Ovary (tissue), 10 donors: ENCODE results near the gene CCDC7. TPM values are rescaled to one million over a fixed set of nuclear protein-coding genes. Genes with fewer than 3 reads are reported as not detected.
"Not testable (repeated sequence)": the region's sequence is repeated elsewhere in the genome, so short reads cannot be mapped to it uniquely, and the experiment has no call there.

Experiments
- DNase-seq, 5 donors: peaks; one replicate each; pipeline ENCODE4 v3.0.0-alpha.2; 2019 to 2020
- H3K27ac ChIP-seq, 2 donors: fragments of 200-600 bp; one replicate each; pipeline versions ENCODE4 v1.5.1 to v1.8.0; 2019 to 2022
- H3K27me3 ChIP-seq: fragments of 200-600 bp; one replicate; pipeline ENCODE4 v1.8.0; 2022
- H3K36me3 ChIP-seq: fragments of 200-600 bp; sonication (generic); one replicate; pipeline ENCODE4 v1.5.1; 2019
- H3K4me1 ChIP-seq: one replicate; pipeline ENCODE4 v1.8.1; 2013; ENCODE audit warnings: mild to moderate bottlenecking, moderate library complexity; ENCODE audit not compliant: insufficient read depth
- H3K4me3 ChIP-seq: fragments of 200-600 bp; sonication (generic); one replicate; pipeline ENCODE4 v1.5.1; 2017
- H3K9me3 ChIP-seq, 2 donors: fragments of 200-600 bp in 1 of 2; sonication (generic) in 1 of 2; one replicate each; pipeline versions ENCODE4 v1.5.1 to v1.8.1; 2013 to 2019; ENCODE audit warnings: mild to moderate bottlenecking in 1 of 2, moderate library complexity in 1 of 2
- CTCF ChIP-seq, 3 donors: fragments of 450-650 bp in 2 of 3; fragments of 200-600 bp in 1 of 3; IDR thresholded peaks; one replicate each; pipeline versions ENCODE4 v1.5.1 to v1.8.0; 2016 to 2022; ENCODE audit warnings: antibody characterized with exemption in 3 of 3, mild to moderate bottlenecking in 1 of 3
- EP300 ChIP-seq: sonication (generic); formaldehyde crosslinking; IDR thresholded peaks from one replicate; pipeline ENCODE4 v1.6.1; 2017; ENCODE audit warnings: antibody characterized with exemption
- POLR2A ChIP-seq: fragments of 450-650 bp; IDR thresholded peaks from one replicate; pipeline ENCODE4 v1.6.1; 2017; ENCODE audit warnings: antibody characterized with exemption, mild to moderate bottlenecking, moderate library complexity
- WGBS, 3 donors: extraction: QIAGEN DNeasy Blood & Tissue Kit in 1 of 3; methylation state at CpG; one replicate each; pipeline versions ENCODE4 v1.1.5 to v1.1.7; 2013 to 2017; 5-methylcytosine and 5-hydroxymethylcytosine counted together
- intact Hi-C, 4 donors: fragments of 100-400 bp; cut with DNase I; formaldehyde crosslinking; loops; one replicate each; pipeline versions ENCODE4 v1.11.0 to v1.15.1; 2022 to 2023
- long read RNA-seq, 3 donors: library from polyadenylated mRNA in 2 of 3; unstranded in 2 of 3; transcript quantifications; one replicate each; pipeline ENCODE4 v2.0.0 and lab custom pipeline, GENCODE V29; 2021 to 2026
- polyA plus RNA-seq, 2 donors: library from polyadenylated mRNA; stranded (reverse); fragments of 200-250 nt in 1 of 2; fragments of 350-450 nt in 1 of 2; fragmentation: Illumina TruSeq in 1 of 2; extraction: RNeasy Lipid Tissue Mini Kit (QIAGEN cat#74804) in 1 of 2; gene quantifications; one replicate each; pipeline ENCODE4 v1.2.3, GENCODE V29; 2013 to 2014
- total RNA-seq, 7 donors: library from RNA; depleted of rRNA in 2 of 7; stranded (reverse); fragments of >200 nt in 2 of 7; fragmentation: NEBNext Ultra II Directional in 3 of 7; extraction: Animal tissue kit (Norgen Biotek cat#: 25700) in 3 of 7; gene quantifications; one replicate each; pipeline versions ENCODE4 v1.1.0 to v1.2.4, GENCODE V29; 2016 to 2023
- donor health status: DM: no; HTN: no; CAD: no; lungs with moderate emphysema.
- donor health status: DM: no; HTN: no; CAD: no.
- donor health status: Bipolar disorder and iron deficiency.
- donor health status: DM: yes; HTN: yes; CAD: no.
- donor health status: DM: no; HTN: no; CAD: no.
- donor health status: DM: yes; HTN: yes; CAD: no.

CCDC7 gene
- total RNA-seq: 10 to 100 TPM; 33.3 to 83.4 (median 48.9) TPM
- polyA plus RNA-seq: 1 to 10 TPM; 1.2 to 2.7 TPM
- long read RNA-seq, donor 1: 0 reads
- long read RNA-seq, donor 2: 0 reads
- long read RNA-seq, donor 3: 0 reads

- Histone ChIP-seq H3K36me3 (no peaks in the 10 kb centered on the region), H3K27me3 (no peaks in the 10 kb centered on the region), H3K4me3 (peak within 1 kb of the TSS; percentile 55), H3K9me3 (no peaks in the 10 kb centered on the region), H3K4me1 (no peaks in the 10 kb centered on the region), H3K27ac (peak within 1 kb of the TSS; percentile 75 to 98)
- intact Hi-C loops: loop anchor here in 3 of 4 donors (1.0 to 10.0 kb wide), 4 partner anchors 61 to 191 kb away; no protein-coding TSS in a partner anchor
- TF ChIP-seq EP300 (no peak), POLR2A (peak; percentile 28), CTCF (IDR thresholded peaks at IDR 0.05) (peak; percentile 34 to 50 (median 45))
- DNase-seq: peak; percentile 74 to 91 (median 79)
- 0 to 1% (median 0%) methylated on average over 51 to 53 of the region's 53 CpGs for WGBS, 3 donors
Measured at GRCh38 chr10:32445740-32446535, at the start of gene CCDC7. Gene CCDC7, plus strand, starts transcription at chr10:32446140. Its CDS starts 5,503 bp downstream, at chr10:32451643.

GRCh38 chr10:32397163-32397562 is 48.8 kb upstream of the CCDC7 start:
- H3K36me3 ChIP-seq, intact Hi-C loops: not testable (repeated sequence)
- WGBS, 3 donors: 89 to 100% (median 93%) methylated on average over 3 of the region's 3 CpGs

DNA sequence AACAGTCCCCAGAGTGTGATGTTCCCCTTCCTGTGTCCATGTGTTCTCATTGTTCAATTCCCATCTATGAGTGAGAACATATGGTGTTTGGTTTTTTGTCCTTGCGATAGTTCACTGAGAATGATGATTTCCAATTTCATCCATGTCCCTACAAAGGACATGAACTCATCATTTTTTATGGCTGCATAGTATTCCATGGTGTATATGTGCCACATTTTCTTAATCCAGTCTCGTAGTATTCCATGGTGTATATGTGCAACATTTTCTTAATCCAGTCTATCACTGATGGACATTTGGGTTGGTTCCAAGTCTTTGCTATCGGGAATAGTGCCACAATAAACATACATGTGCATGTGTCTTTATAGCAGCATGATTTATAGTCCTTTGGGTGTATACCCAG is 46.2 kb upstream of the CCDC7 start:
- H3K27me3 ChIP-seq, DNase-seq, H3K27ac ChIP-seq, H3K4me3 ChIP-seq, intact Hi-C loops, H3K36me3 ChIP-seq, H3K9me3 ChIP-seq, H3K4me1 ChIP-seq: not testable (repeated sequence)
- 89 to 90% (median 89%) methylated on average over 3 of the region's 3 CpGs for WGBS, 3 donors

More at GRCh38 chr10:32397163-32397562, 48.8 kb upstream of the CCDC7 start:
- not testable (repeated sequence) for H3K27me3 ChIP-seq, H3K9me3 ChIP-seq, H3K4me3 ChIP-seq, H3K27ac ChIP-seq, H3K4me1 ChIP-seq, DNase-seq

- no peaks in the 10 kb centered on the region for H3K9me3 ChIP-seq
- H3K4me3 ChIP-seq: no peak overlapping the region
- intact Hi-C loops: no loop called here
- H3K4me1 ChIP-seq: no peaks in the 10 kb centered on the region
- H3K36me3 ChIP-seq: no peaks in the 10 kb centered on the region
- no peak for DNase-seq
- H3K27ac ChIP-seq: no peak overlapping the region
- no peaks in the 10 kb centered on the region for H3K27me3 ChIP-seq
- TF ChIP-seq EP300: no peak
Measured at GRCh38 chr10:32400961-32401360, 45.0 kb upstream of the CCDC7 start.

GRCh38 chr10:32402499-32402898 is 43.4 kb upstream of the CCDC7 start:
- Histone ChIP-seq H3K4me3 (no peak overlapping the region), H3K36me3 (no peaks in the 10 kb centered on the region), H3K4me1 (no peaks in the 10 kb centered on the region), H3K27ac (no peak overlapping the region), H3K9me3 (no peaks in the 10 kb centered on the region), H3K27me3 (no peaks in the 10 kb centered on the region)
- intact Hi-C loops: no loop called here
- 85 to 89% (median 85%) methylated on average over 4 of the region's 4 CpGs for WGBS, 3 donors
- TF ChIP-seq CTCF (IDR thresholded peaks at IDR 0.05): no peak
- no peak for TF ChIP-seq POLR2A
- DNase-seq: no peak

- no peaks in the 10 kb centered on the region for H3K36me3 ChIP-seq
- TF ChIP-seq CTCF (IDR thresholded peaks at IDR 0.05) (no peak), POLR2A (no peak), EP300 (no peak)
- H3K27ac ChIP-seq: no peak overlapping the region
- no peaks in the 10 kb centered on the region for H3K9me3 ChIP-seq
- 91 to 100% (median 94%) methylated on average over 2 of the region's 2 CpGs for WGBS, 3 donors
- intact Hi-C loops: no loop called here
- no peak for DNase-seq
- no peaks in the 10 kb centered on the region for H3K4me1 ChIP-seq
- H3K4me3 ChIP-seq: no peak overlapping the region
- H3K27me3 ChIP-seq: no peaks in the 10 kb centered on the region
Measured at GRCh38 chr10:32403091-32403490, 42.8 kb upstream of the CCDC7 start.
